ENCODE results near the gene UGT1A9.

The UGT1A9 gene

GRCh38 chr2:233819884-233820773 is 148.4 kb downstream of the UGT1A9 start:
- peak in 1 of 2 donors; percentile 5 for DNase-seq

GRCh38 chr2:233820774-233821105 is 149.0 kb downstream of the UGT1A9 start:
- DNase-seq: no peak

DNA sequence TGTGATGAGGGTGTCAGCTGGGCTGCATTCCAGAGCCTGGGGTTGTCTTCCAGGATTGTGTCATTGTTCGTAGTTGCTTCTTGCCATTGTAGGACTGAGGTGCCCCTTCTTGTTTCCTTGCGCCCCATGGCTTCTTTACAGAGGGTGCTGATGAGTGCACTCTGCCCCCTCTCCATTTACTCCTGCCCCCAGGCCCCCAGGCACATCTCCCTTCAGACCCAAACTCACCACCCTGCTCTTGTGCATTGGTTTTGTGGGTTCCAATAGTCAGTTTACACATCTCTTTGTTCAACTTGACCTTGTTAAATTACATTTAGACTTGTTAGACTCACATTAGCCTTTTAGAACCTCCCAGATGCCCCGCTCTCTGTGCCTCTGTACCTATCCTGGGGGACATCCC is 149.5 kb downstream of the UGT1A9 start:
- DNase-seq: no peak

- no peak for DNase-seq
Observed at GRCh38 chr2:233821709-233822100, 150.0 kb downstream of the UGT1A9 start.

- DNase-seq: no peak
Observed at GRCh38 chr2:233822101-233822771, 150.5 kb downstream of the UGT1A9 start.

Data from CD4-positive, alpha-beta T cell treated with Interleukin-4 for 1 hour (primary cell).